Smooth muscle cell of the pulmonary artery (primary cell): ENCODE data around the gene EXOSC3. TPM values are rescaled to one million over a fixed set of nuclear protein-coding genes. Genes with fewer than 3 reads are reported as not detected.

Experiments used
- total RNA-seq: library from RNA; depleted of rRNA; stranded (reverse); fragments of >200 nt; gene quantifications from 2 replicates; pipeline ENCODE4 v1.2.3, GENCODE V29; 2014

Gene EXOSC3
- 19.7 and 22.5 TPM in 2 replicates for total RNA-seq

GRCh38 chr9:37784616-37785483 is at the start of gene EXOSC3:
Gene EXOSC3, minus strand, starts transcription at chr9:37785064. Its CDS starts 20 bp downstream, at chr9:37785044.

GRCh38 chr9:37800631-37801286 is 15.9 kb upstream of the EXOSC3 start, which contains the start of gene DCAF10:
Gene DCAF10, plus strand, starts transcription at chr9:37800797. Its CDS starts 70 bp downstream, at chr9:37800867.

GRCh38 chr9:37753489-37754190 is 31.2 kb downstream of the EXOSC3 start, which contains the start of gene TRMT10B:
Gene TRMT10B, plus strand, starts transcription at chr9:37753805. Its CDS starts 8,127 bp downstream, at chr9:37761932.

Other genes with a start within 250 kb of the EXOSC3 start
- 19.7 and 19.8 TPM in 2 replicates for gene FBXO10, start 208.7 kb downstream of the EXOSC3 start, total RNA-seq
- 107 and 116 TPM in 2 replicates for gene TOMM5, start 192.5 kb downstream of the EXOSC3 start, total RNA-seq
- gene FRMPD1, start 134.1 kb downstream of the EXOSC3 start, total RNA-seq: not detected in 2 replicates
- 3.2 and 4.4 TPM in 2 replicates for gene TRMT10B, start 31.3 kb downstream of the EXOSC3 start, total RNA-seq
- 58.6 and 61.9 TPM in 2 replicates for gene DCAF10, start 15.7 kb upstream of the EXOSC3 start, total RNA-seq
- 69.7 and 76.6 TPM in 2 replicates for gene SLC25A51, start 119.1 kb upstream of the EXOSC3 start, total RNA-seq